ENCODE measurements around the gene TNFSF15.
A peak's percentile ranks its signal among the peaks of the same experiment; 100 is the strongest.

Gene TNFSF15

DNA sequence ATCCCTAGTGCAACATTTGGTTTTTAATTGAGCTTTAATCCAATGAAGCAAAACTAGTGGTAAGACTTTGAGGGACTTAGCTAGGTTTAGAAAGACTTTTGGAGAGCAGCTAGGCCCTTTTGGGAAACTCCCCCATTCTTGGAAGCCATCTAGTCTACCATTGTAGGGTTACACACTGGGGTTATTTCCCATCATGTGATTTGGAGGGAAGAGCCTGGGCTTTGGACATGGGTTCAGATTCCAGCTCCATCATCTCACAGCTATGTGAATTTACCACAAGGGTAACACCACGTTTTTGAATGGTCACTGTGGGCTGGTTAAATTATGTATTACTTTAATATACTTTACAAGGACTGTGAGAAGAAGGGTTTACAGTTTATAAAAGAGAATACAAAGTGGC is 18.3 kb upstream of the TNFSF15 start:
- DNase-seq: no peak

DNA sequence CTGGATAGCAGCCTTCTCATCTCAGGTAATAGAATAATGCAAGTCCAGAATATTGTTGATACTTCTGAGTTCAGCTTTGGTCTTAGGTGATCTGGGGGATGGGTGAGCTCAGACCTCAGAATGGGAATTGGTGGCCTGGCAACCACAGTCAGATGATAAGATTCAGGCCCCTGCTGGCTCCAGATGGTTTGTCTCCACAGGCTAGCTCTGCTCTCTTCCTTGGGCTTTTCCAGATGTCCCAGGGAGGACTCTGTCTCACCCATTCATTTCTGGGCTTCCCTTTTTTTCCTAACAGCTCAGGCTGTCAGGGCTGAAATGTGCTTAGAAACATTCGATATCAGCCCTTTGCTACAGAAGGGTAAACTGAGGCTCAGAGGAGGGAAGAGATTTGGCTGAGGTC is 17.6 kb upstream of the TNFSF15 start:
- no peak for DNase-seq

DNA sequence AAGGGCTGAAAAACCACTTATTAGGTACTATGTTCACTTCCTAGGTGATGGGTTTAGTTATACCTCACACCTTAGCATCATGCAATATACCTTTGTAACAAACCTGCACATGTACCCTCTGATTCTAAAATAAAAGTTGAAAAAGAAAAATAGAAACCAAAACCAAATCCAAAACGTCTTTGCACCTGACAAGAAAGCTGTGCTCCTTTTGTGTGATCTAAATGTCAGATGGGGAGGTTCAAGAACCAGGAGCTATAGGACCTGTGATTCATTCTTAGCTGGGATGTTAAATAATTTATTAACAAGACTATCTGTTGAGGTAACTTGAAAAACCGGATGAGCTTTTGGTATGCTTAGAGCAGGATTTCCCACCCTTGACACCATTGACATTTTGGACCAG is 16.9 kb upstream of the TNFSF15 start:
- DNase-seq: no peak

DNA sequence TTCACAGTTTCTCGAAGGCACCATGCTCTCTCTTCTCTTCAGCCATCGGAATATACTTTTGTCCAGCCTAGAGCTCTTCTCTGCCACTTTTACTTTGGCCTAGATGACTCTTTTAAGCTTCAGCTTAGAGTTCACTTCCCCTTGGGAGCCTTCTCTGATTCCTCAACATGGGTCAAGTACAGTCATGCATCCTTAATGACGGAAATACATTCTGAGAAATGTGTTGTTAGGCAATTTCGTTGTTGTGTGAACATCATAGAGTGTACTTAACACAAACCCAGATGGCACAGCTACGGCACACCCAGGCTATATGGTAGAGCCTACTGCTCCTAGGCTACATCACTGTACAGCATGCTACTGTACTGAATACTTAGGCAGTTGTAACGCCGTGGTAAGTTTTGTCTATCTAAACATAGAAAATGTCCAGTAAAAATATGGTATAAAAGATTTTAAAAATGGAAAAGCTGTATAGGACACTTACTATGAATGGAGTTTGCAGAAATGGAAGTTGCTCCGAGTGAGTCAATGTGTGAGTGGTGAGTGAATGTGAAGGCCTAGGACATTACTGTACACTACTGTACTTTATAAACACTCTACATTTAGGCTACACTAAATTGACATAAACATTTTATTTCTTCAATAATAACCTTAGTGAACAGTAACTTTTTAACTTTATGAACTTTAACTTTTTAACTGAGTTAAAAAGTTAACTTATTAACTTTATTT is 15.1 kb upstream of the TNFSF15 start:
- no peak for DNase-seq

DNA sequence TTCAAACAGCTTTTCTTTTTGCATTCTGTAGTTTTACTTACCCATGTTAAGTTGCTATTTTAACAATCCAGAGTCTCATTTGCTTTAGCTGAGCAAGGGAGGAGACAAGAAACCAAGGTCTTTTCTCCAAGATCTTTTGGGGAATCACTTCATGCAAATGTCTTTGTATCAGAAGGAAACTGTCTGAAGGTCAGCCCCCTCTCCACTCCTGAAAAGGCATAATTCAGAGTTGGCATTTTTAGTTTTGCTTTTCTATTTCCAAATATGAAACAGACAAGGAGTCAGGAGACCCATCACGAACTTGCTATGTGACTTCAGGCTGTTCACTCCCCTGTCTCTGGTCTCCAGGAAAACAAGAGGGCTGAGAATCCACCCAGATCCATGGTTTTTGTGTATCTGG is 12.3 kb upstream of the TNFSF15 start:
- DNase-seq: no peak

DNA sequence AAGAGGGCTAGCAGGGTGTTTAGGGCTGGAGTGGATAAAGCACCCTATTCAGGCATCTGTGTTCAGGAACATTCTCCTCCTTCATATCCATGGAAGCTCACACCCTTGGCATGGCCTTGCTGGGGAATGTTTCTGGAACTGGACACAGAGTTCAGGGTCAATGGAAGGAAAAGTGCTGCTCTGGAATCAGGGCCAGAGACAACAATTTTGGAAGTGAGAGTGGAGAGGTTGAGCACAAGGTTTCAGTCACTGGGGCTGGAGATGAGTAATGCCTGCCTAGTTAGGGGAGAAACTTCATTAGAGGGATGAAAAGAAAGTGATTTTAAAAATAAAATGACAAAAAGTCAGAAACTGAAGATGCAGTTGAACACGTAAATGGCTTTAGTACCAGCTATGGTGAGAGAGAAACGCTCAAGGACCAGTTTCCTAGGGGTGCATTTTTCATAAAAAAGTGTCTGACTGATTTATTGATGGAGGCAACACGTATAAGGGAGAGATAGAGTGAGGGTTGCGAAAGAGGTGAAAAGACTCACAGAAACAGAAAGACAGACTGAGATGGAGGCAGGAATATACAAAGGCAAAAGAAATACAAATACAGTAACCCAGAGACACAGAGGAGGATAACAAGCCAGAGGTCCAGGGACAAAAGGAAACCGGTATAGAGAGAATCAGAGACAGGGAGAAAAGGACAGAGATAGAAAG is 8.0 kb upstream of the TNFSF15 start:
- no peak for DNase-seq

DNA sequence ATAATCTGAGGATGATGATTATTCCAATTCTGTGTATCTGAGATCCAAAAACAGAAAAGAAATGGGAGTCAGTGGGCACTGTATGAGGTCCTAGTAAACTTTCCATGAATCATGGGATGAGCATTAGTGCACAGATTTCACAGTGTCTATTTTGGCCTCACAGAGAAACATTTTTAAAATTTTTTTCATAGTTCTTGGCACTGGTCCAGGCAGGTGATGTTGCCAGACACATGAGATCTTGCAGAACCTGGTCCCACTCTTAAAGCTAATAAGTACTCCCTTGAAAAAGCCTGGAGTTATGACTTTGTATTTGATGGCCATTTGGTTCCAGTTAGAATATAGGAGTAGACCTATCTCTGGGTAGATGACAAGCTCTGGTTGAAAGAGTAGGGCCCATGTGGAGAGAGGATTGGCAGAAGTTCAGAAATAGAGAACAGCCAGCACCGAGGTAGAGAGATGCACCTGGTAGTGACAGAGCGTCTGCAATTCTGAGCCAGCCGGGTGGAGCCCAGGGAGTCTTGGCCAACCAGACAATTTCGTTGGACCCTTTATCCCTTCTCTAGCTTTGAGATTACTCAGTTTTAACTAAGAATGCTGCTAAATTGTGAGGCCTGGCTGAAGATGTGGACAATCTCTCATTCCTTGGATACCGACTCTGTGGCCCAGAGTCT is 6.3 kb upstream of the TNFSF15 start:
- no peak for DNase-seq

DNA sequence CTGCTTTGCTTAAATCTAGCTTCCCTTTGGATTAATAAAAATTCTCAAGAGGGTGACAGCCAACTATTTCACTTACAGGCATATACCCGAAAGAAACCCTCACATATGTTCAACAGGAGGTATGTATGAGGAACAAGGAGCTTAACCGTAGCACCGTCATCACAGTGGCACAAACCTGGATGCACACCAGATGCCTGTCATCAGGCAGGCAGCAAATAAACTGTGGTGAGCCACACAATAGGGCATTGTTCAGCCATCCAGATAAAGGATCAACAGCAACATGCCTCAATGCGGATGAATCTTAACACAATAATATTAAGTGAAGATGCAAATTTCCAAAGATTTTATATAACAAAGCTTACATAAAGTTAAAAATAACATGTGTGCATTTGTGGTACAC is 5.5 kb upstream of the TNFSF15 start:
- peak; percentile 10 for DNase-seq

DNA sequence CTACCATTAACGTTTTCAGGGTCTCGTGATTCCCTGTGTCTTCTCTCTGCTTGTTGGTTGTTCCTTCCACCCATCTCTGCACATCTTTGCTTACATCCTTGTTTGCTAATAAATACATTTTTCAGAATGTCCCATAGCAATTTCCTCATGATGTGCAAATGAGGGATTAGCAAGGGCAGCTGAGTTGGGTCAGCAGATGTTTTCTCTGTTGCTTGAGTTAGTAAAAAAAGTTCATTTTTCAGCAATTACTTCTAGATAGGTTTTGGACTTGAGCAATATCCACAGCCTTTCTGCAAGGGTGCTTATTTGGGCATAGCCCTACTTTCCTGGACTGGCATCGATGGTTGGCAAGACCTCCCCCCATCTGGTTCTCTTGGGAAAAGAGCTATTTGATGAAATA is 4.8 kb upstream of the TNFSF15 start:
- no peak for DNase-seq

DNA sequence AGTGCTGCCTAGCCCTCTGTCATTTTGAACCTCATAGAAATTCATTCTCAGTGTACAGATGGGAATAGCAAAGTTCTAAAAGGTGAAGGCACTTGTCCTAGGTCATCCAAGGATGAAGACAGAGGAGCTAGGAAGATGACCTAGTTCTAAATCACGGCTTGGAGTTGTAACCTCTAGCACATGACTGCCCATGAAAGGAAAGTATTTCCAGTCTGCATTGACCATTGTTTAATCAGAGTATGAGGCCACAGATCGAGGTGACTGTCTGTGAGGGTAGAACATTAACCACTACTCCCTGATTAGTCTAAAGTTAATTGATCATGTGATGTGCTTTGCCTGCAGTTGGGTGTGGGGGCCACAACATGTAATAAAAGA is 674 bp upstream of the TNFSF15 start:
- no peak for DNase-seq

DNA sequence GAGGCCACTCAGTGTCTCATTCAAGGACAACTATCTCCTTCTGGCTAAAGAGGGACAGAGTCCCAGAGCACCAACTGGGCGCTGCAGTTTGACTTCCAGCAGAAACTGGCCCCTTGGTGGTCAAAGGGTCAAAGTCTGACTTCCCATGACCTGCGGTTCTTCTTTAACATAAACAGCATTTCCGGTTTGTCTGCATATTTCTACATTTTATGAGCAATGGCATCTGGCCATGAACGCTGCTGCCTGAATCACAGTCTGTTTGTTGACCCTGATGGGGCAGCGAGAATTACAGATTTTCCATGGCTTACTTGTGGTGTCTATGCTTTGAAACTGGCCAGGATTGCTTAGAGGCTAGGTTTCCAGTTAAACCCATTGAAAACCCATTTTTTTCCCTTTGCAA is 1.3 kb downstream of the TNFSF15 start:
- no peak for DNase-seq

DNA sequence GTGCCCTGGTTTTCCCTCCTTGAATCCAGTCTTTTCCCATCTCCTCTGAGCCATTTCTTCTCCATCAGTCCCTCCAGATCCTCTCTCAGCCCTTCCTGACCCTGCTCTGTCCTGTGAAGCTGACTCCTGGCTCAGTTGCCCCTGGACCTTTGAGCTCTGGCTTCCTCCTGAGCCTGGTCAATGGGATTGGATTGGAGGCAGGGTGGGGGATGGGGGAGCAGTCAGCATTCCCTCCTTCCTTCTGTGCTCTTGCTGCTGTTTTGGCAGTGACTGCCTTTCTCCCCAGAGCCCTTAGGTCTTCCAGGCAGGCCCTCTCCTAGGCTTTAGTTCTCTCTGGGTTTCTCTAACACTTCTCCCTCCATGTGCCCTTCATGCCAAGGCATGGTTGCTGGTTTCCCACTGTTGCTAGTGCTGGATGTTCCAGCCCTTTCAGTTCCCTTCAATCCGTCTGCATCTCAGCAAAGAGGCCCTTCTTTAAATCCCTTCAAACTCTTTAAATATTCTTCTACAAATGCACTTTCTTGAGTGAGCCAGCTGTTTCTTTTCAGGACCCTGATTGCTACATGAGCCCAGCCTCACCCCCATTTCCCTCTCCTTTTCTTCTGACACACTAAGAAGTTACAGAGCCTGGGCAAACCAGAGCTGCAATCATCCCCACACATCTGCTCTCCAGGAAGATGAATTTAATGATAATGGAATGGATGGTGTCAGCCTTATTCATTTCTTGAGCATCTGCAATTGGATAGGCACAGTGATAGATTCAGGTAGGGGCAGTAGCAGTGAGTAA is 2.2 kb downstream of the TNFSF15 start:
- no peak for DNase-seq

DNA sequence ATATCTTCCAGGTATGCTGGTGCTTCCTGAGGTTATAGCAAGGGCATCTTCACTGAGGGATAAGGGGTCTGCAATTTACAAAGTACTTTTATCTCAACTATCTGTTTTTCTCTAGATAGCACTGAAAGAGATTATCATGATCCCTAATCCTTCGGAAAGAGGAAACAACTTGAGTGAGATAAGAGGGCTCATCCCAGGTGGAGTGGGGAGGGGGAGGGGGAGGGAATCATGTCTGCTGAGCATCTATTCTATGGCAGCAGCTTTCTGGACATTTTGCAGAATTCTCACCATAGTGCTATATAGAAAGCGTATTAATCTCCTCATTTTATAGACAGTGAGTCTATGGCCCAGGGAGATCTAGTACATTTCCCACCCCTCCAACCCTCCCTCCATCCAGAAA is 5.9 kb downstream of the TNFSF15 start:
- no peak for DNase-seq

DNA sequence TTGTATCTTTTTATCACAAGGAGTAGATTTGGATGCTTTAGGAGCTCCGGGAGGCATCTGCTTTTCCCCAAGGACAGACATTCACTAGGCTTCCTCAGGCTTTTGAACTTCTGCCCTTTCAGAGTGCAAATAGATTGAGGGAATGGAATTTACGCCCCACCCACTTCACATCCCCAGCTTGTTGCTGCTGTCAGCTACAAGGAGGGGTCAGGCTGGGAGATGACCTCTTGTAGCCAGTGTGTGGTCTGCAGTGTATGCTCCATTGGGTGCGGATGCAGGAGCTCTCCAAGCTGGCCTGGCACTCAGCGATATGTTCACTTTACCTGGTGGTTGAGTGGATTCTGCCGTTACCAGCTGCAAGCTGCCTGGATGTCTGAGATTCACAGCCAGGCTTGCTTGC is 6.4 kb downstream of the TNFSF15 start:
- peak; percentile 40 for DNase-seq

DNA sequence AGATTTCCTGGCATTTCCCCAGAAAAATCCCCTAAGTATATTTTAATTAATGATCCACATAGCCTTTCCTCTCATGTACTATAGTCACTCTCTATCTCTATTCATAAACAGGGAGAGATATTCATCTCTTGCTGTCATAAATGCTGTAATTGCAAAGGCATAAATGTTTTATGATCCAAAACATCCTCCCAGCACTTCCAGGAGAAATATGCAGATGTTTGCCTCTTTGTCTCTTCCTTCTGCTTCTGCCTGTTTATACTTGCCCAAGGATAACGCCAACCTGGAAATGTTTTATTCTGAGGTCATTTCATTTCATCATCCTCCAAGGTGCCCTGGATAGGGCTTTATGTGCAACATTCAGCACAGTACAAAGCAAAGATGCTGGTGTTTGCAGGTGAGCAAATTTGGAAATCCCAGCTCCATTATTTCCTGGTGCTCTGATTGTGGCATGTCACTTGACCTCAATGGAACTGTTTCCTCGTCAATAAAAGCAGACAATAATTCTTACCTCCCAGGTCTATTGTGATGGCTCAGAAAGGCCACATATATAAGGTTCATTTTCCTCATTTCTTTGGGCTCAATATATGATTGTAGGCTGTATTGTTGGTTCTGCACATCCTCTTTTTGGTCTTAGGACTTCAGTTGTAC is 6.9 kb downstream of the TNFSF15 start:
- DNase-seq: no peak

DNA sequence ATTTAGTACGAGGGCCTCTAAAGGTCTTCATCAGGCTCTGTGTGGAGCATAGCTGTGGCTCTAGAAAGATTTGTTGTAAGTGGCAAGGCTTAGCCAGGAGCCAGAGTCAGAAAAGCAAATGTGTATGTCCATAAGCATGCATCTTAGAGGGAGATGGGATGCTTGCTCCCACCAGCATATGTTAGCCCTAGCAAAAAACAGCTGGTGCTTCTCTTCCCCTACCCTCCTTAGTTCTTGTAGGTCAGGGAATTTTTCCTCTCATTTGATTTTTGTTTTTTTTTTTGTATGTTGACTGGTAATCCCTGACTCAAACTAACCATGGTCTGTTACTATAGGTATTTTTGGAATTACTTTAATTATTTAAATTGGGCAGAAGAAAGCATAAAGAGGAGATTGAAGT is 7.7 kb downstream of the TNFSF15 start:
- DNase-seq: no peak

DNA sequence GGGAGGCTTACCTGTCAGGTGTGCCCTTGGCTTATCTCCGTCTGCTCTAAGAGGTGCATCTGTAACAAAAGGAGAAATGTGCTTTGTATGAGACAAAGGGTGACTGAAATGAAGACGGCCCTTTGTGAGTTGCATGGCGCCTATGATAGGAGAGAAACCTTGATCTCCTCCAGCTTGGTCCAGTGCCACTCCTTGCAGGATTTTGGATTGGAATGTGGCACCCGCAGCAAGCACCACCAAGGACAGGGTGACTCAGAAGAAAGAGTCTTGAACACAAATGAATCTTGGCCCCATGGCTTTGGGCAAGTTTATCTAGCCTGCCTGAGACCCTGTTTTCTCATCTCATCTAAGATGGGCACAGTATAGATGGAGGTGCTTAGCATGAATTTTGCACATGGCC is 13.4 kb downstream of the TNFSF15 start:
- no peak for DNase-seq

DNA sequence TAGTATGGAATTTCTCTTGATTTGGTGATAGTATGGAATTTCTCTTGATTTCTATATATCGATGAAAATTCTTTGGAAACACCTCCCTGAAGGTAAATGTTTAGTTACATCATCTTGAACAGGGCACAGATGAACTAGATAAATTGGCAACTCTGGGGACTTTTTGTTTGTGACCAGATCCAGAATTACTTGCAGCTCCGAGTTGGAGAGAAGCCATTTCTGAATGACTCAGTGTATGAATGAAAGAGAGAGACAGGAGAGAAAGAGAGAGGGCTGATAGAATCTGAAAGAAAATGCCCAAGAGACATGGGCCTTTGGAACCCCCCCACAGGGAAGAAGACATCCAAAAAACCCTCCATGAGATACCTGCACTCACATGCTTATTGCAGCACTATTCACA is 14.1 kb downstream of the TNFSF15 start:
- DNase-seq: no peak

DNA sequence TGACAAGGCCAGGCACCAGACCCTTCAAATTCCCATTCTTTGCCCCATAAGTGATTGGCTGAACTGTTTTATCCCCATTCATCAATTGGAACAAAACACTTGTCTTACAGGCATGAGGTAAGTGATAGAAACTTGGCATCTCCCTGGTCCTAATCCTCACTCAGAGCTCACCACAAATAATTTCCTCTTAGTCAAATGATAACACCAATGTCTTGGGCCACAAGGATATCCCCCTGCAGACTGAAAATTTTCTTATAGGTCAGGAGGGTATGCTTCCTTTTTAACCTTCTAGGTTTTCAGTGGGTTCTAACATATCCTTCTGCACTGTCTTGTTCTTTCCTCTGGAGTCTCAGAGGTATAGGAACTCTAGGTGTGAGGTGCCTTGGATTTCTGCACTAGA is 14.5 kb downstream of the TNFSF15 start:
- DNase-seq: no peak

DNA sequence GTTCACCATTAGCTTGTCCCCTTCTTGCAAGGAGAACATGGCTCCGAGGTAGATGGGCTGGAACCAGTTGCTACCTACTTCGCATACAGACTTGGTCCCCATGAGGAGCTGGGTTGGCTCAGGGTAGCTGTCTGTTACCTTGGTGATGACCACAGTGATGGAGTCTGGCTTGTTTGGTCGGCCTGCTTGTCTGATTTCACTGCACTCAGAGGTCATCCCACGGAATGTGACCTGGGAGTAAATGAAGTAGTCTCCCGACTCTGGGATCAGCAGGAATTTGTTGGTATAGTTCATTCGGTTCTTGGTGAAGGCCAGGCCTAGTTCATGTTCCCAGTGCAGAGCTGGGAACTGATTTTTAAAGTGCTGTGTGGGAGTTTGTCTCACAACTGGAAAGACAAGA is 15.3 kb downstream of the TNFSF15 start:
- DNase-seq: no peak

DNA sequence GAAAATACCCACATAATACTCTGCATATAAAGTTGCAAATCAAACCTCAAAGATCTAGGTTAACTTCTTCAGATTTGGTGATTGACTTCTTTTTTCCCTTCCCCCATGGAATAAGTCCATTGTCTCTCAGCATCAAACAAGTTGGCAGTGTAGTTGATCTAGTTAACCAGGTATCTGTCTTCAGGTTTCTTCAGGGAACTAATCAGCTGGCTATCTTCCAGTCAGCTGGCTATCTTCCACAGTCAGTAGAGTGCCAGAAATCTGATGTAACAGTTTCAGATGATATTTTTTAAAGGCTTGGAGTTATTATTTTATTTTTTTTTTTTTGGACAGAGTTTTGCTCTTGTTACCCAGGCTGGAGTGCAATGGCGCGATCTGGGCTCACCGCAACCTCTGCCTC is 16.8 kb downstream of the TNFSF15 start:
- no peak for DNase-seq

DNA sequence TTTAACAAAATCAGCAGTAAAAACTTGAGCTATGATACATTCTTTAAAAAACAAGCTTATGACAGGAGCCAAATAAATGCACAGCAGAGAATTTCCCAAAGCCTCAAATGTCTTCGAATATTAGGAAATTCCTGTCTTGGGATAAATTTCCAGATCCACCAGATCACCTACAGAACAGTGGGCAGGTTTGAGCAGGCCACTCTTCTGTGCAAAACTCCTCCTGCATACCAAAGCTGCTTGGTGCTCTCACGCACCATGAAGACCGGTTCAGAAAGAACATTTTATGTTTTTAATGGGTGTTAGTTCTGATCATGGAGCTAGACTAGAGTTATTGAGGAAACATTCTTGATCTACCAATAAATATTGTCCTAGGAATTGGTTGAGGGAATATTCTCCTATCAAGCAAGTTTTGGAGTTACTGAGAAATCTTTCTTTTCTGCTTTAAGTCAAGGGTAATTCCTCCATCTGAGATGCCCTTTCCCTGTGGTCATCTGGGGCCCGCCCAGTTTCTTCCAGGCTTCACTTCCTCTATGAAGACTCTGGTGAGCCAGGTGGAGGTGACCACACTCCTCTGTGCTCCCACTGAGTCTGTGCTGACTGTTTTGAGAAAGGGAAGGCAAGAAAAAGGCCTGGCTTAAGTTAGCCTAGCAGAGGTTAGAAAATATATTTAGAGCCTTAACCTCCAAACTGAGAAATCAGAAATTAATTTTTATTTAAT is 17.9 kb downstream of the TNFSF15 start:
- no peak for DNase-seq

All from retina (tissue), 1 donor.